ENCODE measurements around the gene STX2. TPM values are rescaled to one million over a fixed set of nuclear protein-coding genes. Genes with fewer than 3 reads are reported as not detected.
A peak's percentile ranks its signal among the peaks of the same experiment; 100 is the strongest.

STX2 gene
- total and polyA plus RNA-seq, 2 donors from 2014 or later = 10.1 to 20.4 TPM

DNA sequence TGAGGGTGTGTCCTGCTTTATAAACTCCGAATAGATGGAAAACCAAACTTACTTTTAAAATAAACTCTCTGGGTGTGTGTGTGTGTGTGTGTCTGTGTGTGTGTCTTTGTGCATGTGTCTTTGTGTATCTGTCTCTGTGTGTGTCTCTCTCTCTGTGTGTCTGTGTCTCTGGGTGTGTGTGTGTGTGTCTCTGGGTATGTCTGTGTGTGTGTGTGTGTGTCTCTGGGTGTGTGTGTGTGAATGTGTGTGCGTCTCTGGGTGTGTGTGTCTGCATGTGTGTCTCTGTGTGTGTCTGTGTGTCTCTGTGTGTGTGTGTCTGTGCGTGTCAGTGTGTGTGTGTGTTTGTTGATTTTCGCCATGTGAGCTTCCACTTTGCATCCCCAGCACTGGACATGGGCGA is 42.0 kb upstream of the STX2 start:
- H3K9ac ChIP-seq (ENCODE audit: low read length in 3 of 3) = no peak overlapping the region
- FAIRE-seq = no peak

DNA sequence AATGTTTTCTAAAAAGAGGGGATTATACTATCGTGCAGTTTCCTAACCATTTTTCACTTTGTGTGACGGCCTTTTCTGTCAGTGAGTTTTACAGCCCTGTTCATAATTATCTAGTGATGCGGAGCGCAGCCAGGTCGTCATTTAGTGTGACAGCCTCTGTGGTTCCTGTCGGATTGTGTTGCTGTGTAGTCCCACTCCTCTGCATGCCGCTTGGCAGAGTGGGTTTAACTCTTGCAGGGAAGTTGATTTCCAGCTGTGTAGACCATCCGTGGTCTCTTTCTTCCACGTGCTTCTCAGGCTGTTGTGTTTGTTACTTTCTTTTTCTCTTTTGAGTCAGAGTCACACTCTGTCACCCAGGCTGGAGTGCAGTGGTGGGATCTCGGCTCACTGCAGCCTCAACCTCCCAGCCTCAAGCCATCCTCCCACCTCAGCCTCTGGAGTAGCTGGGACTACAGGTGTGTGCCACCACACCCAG is 41.4 kb upstream of the STX2 start:
- FAIRE-seq = no peak
- Histone ChIP-seq H3K36me3 (ENCODE audit: control insufficient read depth in 2 of 3, insufficient read depth in 3 of 3, low read length in 3 of 3) (peaks cover 3 to 18% (median 11%) of the 10 kb centered on the region in 3 donors), H3K27ac (ENCODE audit: low read depth in 2 of 2, low read length in 2 of 2) (no peak overlapping the region), H3K27me3 (ENCODE audit: control insufficient read depth, insufficient read depth, low read length) (no peaks in the 10 kb centered on the region), H3K4me3 (ENCODE audit: low read length in 3 of 3) (peak overlapping the region in 2 of 3 donors; percentile 46 to 58), H3K9ac (ENCODE audit: low read length in 3 of 3) (peak overlapping the region in 1 of 3 donors; percentile 55), H3K9me3 (ENCODE audit: control insufficient read depth in 2 of 3, insufficient read depth in 1 of 3, low read length in 3 of 3) (no peaks in the 10 kb centered on the region), H3K4me1 (ENCODE audit: control insufficient read depth in 2 of 3, insufficient read depth in 2 of 3, low read depth in 1 of 3, low read length in 3 of 3) (peaks cover 0 to 5% (median 3%) of the 10 kb centered on the region in 3 donors)
- DNase-seq = peak in 3 of 5 donors; percentile 39 to 49 (median 42)
- intact Hi-C loops (cut with DNase I) = no loop called here
- TF ChIP-seq, protein P1, sequence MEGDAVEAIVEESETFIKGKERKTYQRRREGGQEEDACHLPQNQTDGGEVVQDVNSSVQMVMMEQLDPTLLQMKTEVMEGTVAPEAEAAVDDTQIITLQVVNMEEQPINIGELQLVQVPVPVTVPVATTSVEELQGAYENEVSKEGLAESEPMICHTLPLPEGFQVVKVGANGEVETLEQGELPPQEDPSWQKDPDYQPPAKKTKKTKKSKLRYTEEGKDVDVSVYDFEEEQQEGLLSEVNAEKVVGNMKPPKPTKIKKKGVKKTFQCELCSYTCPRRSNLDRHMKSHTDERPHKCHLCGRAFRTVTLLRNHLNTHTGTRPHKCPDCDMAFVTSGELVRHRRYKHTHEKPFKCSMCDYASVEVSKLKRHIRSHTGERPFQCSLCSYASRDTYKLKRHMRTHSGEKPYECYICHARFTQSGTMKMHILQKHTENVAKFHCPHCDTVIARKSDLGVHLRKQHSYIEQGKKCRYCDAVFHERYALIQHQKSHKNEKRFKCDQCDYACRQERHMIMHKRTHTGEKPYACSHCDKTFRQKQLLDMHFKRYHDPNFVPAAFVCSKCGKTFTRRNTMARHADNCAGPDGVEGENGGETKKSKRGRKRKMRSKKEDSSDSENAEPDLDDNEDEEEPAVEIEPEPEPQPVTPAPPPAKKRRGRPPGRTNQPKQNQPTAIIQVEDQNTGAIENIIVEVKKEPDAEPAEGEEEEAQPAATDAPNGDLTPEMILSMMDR (IDR thresholded peaks at IDR 0.05; ENCODE audit: borderline replicate concordance, extremely low read depth, insufficient read depth) = no peak

More for the DNA sequence above, 42.0 kb upstream of the STX2 start:
- no peaks in the 10 kb centered on the region for H3K27me3 ChIP-seq (ENCODE audit: control insufficient read depth, insufficient read depth, low read length)
- H3K9me3 ChIP-seq (ENCODE audit: control insufficient read depth in 2 of 3, insufficient read depth in 1 of 3, low read length in 3 of 3) = no peaks in the 10 kb centered on the region
- TF ChIP-seq, protein P1 (IDR thresholded peaks at IDR 0.05; ENCODE audit: borderline replicate concordance, extremely low read depth, insufficient read depth) = no peak
- peaks cover 0 to 5% (median 3%) of the 10 kb centered on the region in 3 donors for H3K4me1 ChIP-seq (ENCODE audit: control insufficient read depth in 2 of 3, insufficient read depth in 2 of 3, low read depth in 1 of 3, low read length in 3 of 3)
- H3K36me3 ChIP-seq (ENCODE audit: control insufficient read depth in 2 of 3, insufficient read depth in 3 of 3, low read length in 3 of 3) = peaks cover 0 to 12% (median 6%) of the 10 kb centered on the region in 3 donors
- intact Hi-C loops (cut with DNase I) = no loop called here
- no peak overlapping the region for H3K27ac ChIP-seq (ENCODE audit: low read depth in 2 of 2, low read length in 2 of 2)
- H3K4me3 ChIP-seq (ENCODE audit: low read length in 3 of 3) = no peak overlapping the region
- DNase-seq = no peak

DNA sequence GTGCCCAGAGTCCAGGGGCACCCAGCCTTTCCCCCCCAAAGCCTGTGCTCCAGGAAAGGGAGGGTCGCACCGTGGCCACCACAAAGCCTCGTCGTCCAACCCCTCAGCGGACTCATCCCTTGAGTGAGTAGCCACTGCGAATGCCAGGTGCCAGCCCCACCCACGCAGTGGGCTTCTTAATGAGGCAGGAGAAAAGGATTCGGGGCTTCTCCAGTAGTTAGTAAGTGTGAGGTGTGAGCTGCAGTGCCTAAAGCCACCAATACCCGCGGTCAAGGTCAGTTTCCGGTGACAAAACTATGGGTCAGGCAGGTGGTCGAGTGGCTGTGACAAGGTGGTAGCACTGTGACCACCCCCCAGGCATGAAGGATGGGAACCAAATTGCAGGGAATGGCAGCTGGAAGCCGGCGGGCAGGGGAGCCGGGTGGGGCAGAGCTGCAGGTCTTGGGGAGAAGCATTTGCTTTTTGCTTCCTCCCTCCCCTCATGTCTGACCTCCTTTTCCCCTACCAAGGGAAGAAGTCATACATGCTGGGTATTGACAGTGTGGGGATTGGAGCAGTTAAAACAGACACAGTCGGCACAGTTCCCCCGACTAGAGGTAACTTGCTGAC is 40.8 kb upstream of the STX2 start:
- Histone ChIP-seq H3K36me3 (ENCODE audit: control insufficient read depth in 2 of 3, insufficient read depth in 3 of 3, low read length in 3 of 3) (peaks cover 4 to 23% (median 14%) of the 10 kb centered on the region in 3 donors), H3K4me1 (ENCODE audit: control insufficient read depth in 2 of 3, insufficient read depth in 2 of 3, low read depth in 1 of 3, low read length in 3 of 3) (peaks cover 0 to 5% (median 3%) of the 10 kb centered on the region in 3 donors), H3K4me3 (ENCODE audit: low read length in 3 of 3) (peak overlapping the region in 2 of 3 donors; percentile 46 to 58), H3K9ac (ENCODE audit: low read length in 3 of 3) (peak overlapping the region in 1 of 3 donors; percentile 55), H3K27ac (ENCODE audit: low read depth in 2 of 2, low read length in 2 of 2) (no peak overlapping the region), H3K9me3 (ENCODE audit: control insufficient read depth in 2 of 3, insufficient read depth in 1 of 3, low read length in 3 of 3) (no peaks in the 10 kb centered on the region), H3K27me3 (ENCODE audit: control insufficient read depth, insufficient read depth, low read length) (no peaks in the 10 kb centered on the region)
- no peak for FAIRE-seq
- TF ChIP-seq, protein P1 (IDR thresholded peaks at IDR 0.05; ENCODE audit: borderline replicate concordance, extremely low read depth, insufficient read depth) = no peak
- intact Hi-C loops (cut with DNase I) = no loop called here
- peak in 2 of 5 donors; percentile 18 to 47 for DNase-seq
